ENCODE results near the gene RGS13.

- TF ChIP-seq CTCF (IDR thresholded peaks at IDR 0.05) (no peak), POLR2AphosphoS5 (IDR thresholded peaks at IDR 0.05) (no peak), POLR2A (IDR thresholded peaks at IDR 0.05) (no peak)
Observed at GRCh38 chr1:192595299-192595698, 40.6 kb upstream of the RGS13 start.

All from gastroesophageal sphincter (tissue), 3 donors.